HG03045 (cell line): ENCODE measurements around the gene DGKD.
"Not testable (repeated sequence)": the region's sequence is repeated elsewhere in the genome, so short reads cannot be mapped to it uniquely, and the experiment has no call there.

Source experiments
- ATAC-seq: cut with Tn5 transposase; IDR thresholded peaks from one replicate; pipeline ENCODE4 v1.9.1; 2021; ENCODE audit warnings: mild to moderate bottlenecking, moderate library complexity; ENCODE audit not compliant: unreplicated experiment

Gene DGKD

GRCh38 chr2:233353769-233354499, at the start of gene DGKD:
Gene DGKD (plus strand): TSS chr2:233354494. CDS start chr2:233354519, 25 bp downstream.
- ATAC-seq: peak; percentile 49

DNA sequence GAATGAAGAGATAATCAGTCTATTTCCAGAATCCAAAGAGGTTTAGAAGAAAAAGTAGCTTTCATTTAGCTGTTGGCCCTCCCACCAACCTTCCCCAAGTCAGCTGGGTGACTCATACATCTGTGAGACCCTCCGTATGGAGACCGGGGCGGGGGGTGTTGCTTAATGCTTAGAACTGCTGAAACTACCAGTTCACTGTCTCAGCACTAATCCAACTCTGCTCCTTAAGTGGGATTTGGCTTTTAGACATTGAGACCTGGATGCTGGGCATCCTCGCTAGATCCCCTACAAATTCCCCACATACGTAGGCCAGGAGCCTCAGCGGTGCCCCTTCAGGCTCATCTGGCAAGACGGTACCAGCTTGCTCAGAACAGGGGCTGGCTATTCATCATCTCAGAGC, 46.7 kb upstream of the DGKD start, which contains the start of gene SAG:
Gene SAG (plus strand): TSS at position 252 of the 400 bp plus-strand sequence. CDS start 1,374 bp downstream, outside the sequence.
- no peak for ATAC-seq

- no peak for ATAC-seq
Observed at GRCh38 chr2:233311241-233311926, 42.9 kb upstream of the DGKD start.

DNA sequence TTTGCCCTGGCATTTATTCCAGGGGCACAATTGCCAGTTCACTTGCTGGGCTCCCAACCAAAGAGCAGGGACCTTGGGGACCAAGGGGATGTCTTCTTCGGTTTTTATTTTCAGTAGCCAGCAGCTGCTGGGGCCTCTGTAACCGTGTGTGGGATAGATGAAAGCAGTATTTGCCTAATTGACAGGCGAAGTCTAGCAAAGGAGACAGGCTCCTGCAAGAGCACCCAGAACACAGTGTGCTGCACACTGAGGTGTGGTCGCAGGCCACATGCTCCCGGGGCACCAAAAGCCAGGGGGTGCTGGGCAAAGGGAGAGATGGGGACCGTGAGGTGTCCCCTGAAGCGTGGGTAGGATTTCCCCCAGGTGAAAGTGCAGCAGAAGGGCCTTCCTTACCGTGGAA, 41.4 kb upstream of the DGKD start:
- no peak for ATAC-seq

DNA sequence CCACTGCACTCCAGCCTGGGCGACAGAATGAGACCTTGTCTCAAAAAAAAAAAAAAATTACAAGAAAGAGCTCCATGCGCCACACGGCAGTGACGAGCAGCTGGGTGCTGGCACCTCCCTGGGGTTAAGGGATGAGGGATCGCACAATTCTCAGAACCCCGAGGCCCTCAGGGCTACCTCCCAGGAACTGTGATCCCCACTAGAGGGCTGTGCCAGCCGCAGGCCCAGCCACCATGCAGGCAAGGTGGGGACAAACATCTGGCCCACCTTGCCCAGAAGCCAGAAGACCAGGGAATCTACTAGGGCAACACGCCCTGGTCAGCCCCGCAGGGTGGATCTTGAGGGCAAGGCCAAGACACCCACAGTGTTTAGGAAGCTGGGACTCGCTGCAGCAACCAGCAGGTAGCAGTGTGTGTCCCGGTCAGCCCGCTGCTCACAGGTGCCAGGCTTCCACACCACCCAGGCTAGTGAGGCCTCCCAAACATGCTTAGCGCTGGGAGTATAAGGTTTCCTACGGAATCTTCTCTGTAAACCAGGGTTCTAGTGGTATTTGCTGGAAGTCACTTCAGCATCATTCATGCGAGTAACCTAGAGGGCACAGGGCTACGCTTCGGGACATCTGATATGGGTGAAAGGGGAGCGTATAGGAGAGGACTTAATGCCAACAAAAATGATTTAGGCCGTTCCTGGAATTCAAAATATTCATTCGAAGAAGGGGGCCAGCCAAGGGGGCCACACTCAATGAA, 39.9 kb upstream of the DGKD start:
- ATAC-seq: no peak

- ATAC-seq: no peak
Observed at GRCh38 chr2:233317196-233317943, 36.9 kb upstream of the DGKD start.

GRCh38 chr2:233319256-233319655, 35.0 kb upstream of the DGKD start:
- no peak for ATAC-seq

DNA sequence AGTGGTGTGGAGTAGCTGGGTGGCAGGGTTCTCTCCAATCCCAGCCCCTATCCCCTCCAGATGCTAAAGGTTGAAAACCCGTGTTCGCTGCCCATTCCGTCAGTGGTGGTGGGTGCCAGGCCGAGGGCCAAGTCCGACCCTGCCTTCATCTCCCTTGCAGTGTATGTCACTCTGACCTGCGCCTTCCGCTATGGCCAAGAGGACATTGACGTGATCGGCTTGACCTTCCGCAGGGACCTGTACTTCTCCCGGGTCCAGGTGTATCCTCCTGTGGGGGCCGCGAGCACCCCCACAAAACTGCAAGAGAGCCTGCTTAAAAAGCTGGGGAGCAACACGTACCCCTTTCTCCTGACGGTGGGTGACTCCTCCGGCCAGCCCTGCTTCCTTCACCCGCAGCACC, 33.8 kb upstream of the DGKD start:
- no peak for ATAC-seq

- ATAC-seq: no peak
Observed at GRCh38 chr2:233321166-233321565, 33.1 kb upstream of the DGKD start.

- ATAC-seq: no peak
Observed at GRCh38 chr2:233323851-233324250, 30.4 kb upstream of the DGKD start.

DNA sequence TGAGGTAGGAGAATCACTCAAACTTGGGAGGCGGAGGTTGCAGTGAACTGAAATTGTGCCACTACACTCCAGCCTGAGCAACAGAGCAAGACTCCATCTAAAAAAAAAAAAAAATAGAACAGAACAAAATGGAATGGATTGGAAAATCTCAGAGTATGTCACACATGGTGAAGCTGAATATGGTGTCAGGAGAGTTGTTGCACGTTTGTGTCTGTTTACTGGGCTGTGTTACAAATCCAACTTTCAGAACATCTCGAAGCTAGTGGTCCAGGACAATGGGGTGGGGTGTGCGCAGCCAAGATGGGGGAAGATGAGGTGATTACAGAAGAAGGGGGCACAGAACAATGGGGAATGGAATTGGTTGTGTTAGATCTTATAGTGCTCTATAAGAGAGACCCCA, 29.0 kb upstream of the DGKD start:
- no peak for ATAC-seq

DNA sequence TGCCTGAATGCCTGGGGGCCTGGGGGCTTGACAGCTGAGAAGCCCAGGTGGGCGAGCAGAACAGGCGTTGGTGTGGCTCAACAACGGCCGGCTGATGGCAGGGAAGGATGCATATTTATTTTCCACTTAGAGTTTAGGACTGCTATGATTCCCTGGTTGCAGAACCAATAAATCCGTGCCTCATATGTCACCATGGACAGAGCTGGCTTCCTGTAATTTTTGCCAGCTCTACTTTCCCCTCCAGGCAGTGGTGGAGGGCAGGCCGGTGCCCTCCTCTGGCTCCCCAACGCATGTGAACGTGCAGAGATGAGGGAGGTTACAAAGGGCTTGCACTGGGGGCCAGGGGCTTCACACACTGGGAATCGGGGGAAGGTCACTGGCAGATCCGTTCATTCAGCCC, 28.5 kb upstream of the DGKD start:
- no peak for ATAC-seq

DNA sequence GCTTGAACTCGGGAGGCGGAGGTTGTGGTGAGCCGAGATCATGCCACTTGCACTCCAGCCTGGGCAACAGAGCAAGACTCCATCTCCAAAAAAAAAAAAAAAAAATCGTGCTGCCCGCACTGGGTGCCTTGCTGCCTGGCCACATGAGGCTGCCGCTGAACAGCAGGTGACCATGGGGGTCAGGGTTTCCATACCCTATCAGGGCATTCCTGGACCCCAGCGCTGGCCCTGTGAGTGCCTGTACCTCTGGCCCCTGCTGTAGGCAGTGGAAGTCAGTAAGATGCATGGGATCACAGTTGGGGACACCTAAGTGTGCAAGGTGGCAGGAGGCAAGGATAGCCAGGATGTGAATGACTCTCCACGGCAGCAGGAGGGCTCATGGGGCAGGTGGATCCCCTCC, 27.8 kb upstream of the DGKD start:
- ATAC-seq: no peak

GRCh38 chr2:233328922-233329321, 25.4 kb upstream of the DGKD start:
- no peak for ATAC-seq

GRCh38 chr2:233329489-233330135, 24.7 kb upstream of the DGKD start:
- no peak for ATAC-seq

- peak; percentile 75 for ATAC-seq
Observed at GRCh38 chr2:233331536-233331935, 22.8 kb upstream of the DGKD start.

- ATAC-seq: no peak
Observed at GRCh38 chr2:233332125-233332524, 22.2 kb upstream of the DGKD start.

DNA sequence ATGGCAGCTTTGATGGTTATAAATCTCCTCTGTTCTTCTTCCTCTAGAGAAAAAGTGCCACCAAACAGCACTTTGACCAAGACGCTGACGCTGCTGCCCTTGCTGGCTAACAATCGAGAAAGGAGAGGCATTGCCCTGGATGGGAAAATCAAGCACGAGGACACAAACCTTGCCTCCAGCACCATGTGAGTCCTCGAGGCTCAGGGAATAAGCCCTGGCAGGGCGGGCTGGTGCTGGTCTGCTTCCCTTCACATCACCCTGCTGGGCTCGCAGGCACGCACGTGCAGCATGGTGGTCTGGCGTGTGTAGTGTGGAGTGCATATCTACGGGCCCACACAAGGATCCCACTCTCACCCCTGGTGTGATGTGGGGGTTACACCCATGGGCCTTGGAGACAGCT, 19.4 kb upstream of the DGKD start:
- no peak for ATAC-seq

GRCh38 chr2:233336091-233336490, 18.2 kb upstream of the DGKD start:
- not testable (repeated sequence) for ATAC-seq

DNA sequence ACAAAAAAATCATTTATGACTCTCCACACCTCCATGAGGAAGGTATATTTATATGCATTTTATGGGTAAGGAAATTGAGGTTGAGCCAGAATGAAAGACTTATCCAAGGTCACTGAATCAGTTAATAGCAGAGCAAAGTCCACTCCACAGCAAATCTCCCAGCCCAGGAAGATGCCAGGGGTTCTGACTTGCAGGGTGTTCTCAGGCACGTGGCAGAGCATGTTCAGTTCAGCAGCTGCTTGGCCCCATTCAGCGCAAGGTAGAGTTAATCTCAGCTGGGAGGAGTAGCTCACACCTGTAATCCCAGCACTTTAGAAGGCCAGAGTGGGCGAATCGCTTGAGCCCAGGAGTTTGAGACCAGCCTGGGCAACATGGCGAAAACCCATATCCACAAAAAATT, 17.8 kb upstream of the DGKD start:
- no peak for ATAC-seq

DNA sequence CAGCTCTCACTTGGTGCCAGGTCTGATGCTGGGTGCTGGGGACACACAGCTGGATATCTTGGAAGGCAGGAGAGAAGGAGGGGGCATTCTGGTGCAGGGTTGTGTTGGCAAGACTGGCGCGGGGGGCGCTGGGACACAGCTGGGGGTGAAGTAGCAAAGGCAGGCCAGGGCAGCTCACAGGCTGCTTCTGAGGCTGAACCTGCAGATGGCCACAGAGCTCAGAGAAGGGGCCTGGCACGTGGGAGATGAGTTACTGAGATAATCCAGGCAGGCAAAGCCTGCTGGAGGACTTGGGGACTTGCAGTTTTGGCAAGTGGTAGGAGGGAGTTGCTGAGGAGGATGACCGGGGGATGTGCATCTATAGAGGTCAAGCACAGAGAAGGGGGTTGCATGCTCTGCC, 16.2 kb upstream of the DGKD start:
- no peak for ATAC-seq
